Measurements from ENCODE around the gene DOK5.

Gene DOK5

DNA sequence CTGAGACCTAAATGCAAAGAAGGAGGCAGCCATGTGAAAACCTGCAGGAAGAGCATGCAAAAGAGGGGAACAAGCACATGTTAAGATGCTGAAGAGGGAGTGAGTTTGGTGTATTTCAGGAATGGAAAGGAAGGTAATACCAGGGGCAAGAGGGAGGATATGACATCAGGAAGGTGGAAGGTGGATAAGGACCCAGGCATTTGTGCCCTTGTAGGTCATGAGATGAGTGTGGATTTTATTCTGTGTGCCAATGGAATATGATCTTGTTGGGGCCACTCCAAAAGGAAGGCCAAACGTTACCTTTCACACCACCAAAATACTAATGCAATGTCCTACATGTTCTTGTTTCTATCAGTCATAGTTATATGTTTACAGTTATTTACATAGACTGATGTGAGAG is 17.2 kb upstream of the DOK5 start:
- TF ChIP-seq, protein P1, sequence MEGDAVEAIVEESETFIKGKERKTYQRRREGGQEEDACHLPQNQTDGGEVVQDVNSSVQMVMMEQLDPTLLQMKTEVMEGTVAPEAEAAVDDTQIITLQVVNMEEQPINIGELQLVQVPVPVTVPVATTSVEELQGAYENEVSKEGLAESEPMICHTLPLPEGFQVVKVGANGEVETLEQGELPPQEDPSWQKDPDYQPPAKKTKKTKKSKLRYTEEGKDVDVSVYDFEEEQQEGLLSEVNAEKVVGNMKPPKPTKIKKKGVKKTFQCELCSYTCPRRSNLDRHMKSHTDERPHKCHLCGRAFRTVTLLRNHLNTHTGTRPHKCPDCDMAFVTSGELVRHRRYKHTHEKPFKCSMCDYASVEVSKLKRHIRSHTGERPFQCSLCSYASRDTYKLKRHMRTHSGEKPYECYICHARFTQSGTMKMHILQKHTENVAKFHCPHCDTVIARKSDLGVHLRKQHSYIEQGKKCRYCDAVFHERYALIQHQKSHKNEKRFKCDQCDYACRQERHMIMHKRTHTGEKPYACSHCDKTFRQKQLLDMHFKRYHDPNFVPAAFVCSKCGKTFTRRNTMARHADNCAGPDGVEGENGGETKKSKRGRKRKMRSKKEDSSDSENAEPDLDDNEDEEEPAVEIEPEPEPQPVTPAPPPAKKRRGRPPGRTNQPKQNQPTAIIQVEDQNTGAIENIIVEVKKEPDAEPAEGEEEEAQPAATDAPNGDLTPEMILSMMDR (IDR thresholded peaks at IDR 0.05; ENCODE audit: extremely low read depth, missing control alignments) = no peak
- no peak for DNase-seq (ENCODE audit: low spot score)

DNA sequence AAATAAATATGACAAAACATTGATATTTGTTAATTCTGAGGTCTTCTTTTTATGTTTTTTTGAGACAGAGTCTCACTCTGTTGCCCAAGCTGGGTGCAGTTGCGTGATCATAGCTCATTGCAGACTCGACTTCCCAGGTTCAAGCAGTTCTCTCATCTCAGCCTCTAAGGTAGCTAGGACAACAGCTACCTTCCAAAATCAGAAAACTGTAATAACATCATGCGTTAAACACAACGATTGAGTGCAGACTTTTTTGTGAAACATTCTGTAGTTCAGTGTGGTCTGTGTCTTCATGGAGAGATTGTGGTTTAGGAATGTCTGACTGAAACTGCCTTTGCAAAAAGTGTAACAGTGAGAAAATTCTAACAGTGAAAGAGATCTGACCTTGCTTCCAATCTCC is 16.1 kb upstream of the DOK5 start:
- TF ChIP-seq, protein P1 (IDR thresholded peaks at IDR 0.05; ENCODE audit: extremely low read depth, missing control alignments) = no peak

DNA sequence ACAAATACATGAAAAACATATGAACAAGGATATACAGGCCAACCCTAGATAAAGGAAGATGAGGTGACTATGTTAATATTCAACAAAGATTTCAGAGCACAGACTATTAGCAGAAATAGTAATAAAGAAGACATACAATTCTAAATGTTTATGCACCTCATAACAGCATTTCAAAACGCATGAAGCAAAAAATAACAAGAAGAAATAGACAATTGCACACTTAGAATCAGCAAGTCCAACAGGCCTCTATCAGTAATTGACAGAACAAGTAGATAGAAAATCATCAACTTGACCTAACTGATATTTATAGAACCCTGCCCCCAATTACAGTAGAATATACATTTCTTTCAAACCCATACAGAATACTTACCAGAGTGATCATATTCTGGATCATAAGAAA is 11.4 kb upstream of the DOK5 start:
- TF ChIP-seq, protein P1 (IDR thresholded peaks at IDR 0.05; ENCODE audit: extremely low read depth, missing control alignments) = no peak
- DNase-seq (ENCODE audit: low spot score) = no peak

More for the DNA sequence above, 16.1 kb upstream of the DOK5 start:
- DNase-seq (ENCODE audit: low spot score) = no peak

DNA sequence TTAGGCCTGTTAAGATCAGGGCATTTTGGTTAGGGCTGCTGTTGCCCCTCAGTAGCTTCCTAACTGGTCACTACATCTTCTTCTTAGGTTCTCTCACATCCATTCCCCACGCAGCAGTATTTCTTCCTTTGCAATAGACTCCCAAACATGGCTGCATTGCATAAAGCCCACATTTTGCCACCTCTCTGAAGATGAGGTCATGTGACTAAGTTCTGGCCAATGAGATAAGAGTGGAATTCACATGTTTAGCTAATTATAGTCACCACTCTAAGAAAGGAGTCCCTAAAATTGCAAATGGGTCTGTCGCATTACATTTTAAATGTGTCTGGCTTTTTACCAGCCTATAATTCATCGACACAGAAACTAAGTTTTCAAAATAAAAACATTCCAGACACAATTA is 9.3 kb upstream of the DOK5 start:
- DNase-seq (ENCODE audit: low spot score) = no peak
- TF ChIP-seq, protein P1 (IDR thresholded peaks at IDR 0.05; ENCODE audit: extremely low read depth, missing control alignments) = no peak

DNA sequence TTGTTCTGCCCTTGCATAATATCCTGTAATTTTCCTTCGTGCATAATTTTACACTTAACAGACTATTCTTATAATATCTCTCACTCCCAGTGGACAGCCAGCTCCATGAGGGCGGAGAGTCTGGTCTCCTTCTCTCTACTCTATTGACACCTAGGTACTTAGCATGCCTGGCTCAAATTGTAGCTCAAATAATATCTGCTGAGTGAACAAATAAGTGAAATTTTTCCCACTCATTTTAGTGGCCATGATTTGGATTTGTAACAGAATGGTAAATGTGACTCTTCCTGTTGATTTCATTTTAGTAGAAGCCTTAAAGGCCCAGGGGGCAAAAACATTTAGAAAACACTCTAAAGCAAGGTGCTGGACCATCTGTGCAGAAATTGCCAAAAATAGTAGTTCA is 7.8 kb upstream of the DOK5 start:
- no peak for DNase-seq (ENCODE audit: low spot score)
- TF ChIP-seq, protein P1 (IDR thresholded peaks at IDR 0.05; ENCODE audit: extremely low read depth, missing control alignments) = no peak

DNA sequence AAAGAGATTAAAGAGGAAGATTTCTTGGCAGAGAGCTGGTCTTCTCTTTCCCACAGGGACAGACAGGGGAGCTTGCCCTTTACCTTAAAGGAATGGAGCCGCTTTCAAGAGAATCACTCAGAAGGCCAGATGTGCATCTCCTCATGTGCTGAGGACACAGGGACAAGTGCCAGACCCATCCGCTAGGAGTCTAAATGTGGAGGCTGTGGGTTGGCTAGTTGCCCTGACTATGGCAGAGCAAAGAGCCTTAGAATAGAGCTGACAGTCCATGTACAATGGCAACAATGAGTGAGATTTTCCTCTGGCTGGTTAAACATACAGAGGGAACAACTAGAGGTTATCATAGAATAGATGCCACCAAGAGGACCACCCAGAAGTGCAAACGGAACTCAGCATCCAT is 7.3 kb upstream of the DOK5 start:
- TF ChIP-seq, protein P1 (IDR thresholded peaks at IDR 0.05; ENCODE audit: extremely low read depth, missing control alignments) = no peak
- DNase-seq (ENCODE audit: low spot score) = no peak

DNA sequence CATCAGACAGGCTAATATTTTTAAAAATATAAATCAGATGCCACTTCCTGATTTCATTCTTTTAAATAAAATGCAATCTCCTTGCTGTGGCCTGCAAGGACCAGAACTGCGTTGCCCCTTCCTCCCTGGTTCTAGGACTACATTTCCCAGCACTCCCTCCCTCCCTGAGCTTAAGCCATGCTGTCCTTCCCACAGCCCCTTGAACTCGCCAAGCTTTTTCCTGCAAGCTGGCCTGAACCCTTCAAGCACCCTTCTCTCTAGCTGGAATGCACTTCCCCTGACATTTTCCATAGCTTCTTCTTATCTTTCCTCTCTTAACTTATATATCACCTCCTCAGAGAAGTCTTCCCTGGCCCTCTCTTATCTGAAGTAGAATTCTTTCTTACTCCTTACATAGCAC is 6.1 kb upstream of the DOK5 start:
- DNase-seq (ENCODE audit: low spot score) = no peak
- TF ChIP-seq, protein P1 (IDR thresholded peaks at IDR 0.05; ENCODE audit: extremely low read depth, missing control alignments) = no peak

Measured in GM20000 (cell line).